ENCODE results near the gene LZTS3. TPM values are rescaled to one million over a fixed set of nuclear protein-coding genes. Genes with fewer than 3 reads are reported as not detected.

The LZTS3 gene
- total RNA-seq, 2 experiments from 2014 or later = 0.42 to 0.53 TPM

DNA sequence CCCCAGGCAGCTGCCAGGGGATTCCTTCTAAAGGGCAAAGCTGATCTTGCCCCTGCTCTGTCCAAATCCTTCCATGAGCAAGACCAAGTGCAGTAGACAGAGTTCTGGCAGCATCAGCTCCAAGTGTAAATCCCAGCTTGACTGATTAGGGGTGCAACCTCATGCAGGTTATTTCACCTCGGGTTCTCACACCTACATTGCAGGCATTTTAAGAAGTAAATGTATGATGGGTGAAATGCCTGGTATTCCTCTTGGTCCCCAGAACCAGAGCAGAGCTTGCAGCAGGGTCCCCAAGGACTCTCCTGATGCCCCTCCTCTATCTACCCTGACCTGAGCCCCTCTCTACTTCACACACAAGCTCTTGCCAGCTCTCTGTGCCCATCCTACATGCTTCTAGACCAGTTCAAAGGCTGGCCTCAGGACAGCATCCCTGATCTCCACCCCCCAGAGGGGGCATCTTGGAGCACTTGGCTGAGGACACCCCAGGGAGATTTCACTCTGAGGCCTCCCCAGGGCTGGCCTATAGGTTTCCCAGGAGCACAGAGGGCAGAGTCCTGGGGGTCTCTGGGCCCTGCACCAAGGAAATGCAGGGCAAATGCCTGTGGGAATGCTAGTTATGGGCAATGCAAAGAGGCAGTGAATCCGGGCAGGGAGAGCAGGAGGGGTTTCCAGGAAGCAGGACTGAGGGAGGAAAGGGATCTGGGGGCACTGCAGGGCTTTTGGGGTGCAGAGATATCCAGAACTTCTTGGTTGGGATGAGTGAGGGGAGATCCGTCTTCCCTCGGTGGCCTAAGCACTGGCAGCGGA, 1.0 kb downstream of the LZTS3 start:
- peak overlapping the region; percentile 73 for H3K4me3 Mint-ChIP-seq
- POLR2A ChIA-PET = interaction anchor here (0.8 to 2.0 kb wide), 3 partner anchors 11 to 28 kb away, joined by 3 to 11 read pairs (median 5); no protein-coding TSS in a partner anchor
- DNase-seq (no peak), ATAC-seq (no peak)
- H3K36me3 Mint-ChIP-seq (ENCODE audit: low read depth) = no peaks in the 10 kb centered on the region
- H3K27me3 Mint-ChIP-seq (ENCODE audit: low read depth) = peaks cover 50% of the 10 kb centered on the region
- no peaks in the 10 kb centered on the region for H3K9me3 Mint-ChIP-seq (ENCODE audit: insufficient read depth)
- CTCF ChIA-PET = interaction anchor here (1.0 to 2.5 kb wide), 3 partner anchors 10 to 27 kb away, joined by 3 to 10 read pairs (median 3); no protein-coding TSS in a partner anchor
- peaks cover 15% of the 10 kb centered on the region for H3K4me1 Mint-ChIP-seq (ENCODE audit: low read depth)
- H3K27ac Mint-ChIP-seq = peak overlapping the region; percentile 63

DNA sequence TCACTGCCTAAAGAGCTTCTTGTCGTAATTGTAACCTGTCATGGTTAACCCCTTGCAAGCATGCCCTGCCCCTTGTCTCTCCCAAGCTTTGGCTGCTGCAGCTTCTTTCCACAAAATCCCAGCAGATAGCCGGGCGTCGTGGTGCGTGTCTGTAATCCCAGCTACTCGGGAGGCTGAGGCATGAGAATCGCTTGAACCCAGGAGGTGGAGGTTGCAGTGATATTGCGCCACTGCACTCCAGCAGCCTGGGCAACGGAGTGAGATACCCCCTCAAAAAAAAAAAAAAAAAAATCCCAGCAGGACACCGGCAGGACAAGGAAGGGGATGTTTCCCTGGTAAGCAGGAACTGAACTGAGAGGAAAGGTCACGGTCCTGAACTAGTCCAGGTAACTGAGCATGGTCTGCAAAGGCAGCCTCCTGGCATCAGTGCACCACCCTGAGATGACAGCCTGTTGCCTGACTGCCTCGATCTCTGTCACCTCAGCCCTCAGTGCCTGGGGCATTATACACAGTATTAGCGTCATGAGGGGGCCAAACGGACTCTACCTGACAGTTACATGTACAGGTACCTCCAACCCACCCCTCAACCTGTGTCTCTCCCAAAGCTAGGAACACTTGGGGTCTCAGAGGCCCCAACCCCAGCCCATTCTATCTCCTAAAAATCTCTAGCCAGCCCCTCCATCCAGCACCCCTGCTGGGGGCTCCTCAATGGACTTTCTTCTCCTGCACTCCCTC, 1.8 kb downstream of the LZTS3 start:
- peak overlapping the region; percentile 34 for H3K27ac Mint-ChIP-seq
- H3K4me3 Mint-ChIP-seq = no peak overlapping the region
- CTCF ChIA-PET = interaction anchor here (1.0 to 2.5 kb wide), 3 partner anchors 9 to 26 kb away, joined by 3 to 10 read pairs (median 3); no protein-coding TSS in a partner anchor
- H3K36me3 Mint-ChIP-seq (ENCODE audit: low read depth) = no peaks in the 10 kb centered on the region
- peaks cover 53% of the 10 kb centered on the region for H3K27me3 Mint-ChIP-seq (ENCODE audit: low read depth)
- H3K4me1 Mint-ChIP-seq (ENCODE audit: low read depth) = peaks cover 15% of the 10 kb centered on the region
- POLR2A ChIA-PET = interaction anchor here (0.6 to 2.0 kb wide), 3 partner anchors 10 to 18 kb away, joined by 3 to 11 read pairs (median 5); no protein-coding TSS in a partner anchor
- ATAC-seq (no peak), DNase-seq (no peak)
- H3K9me3 Mint-ChIP-seq (ENCODE audit: insufficient read depth) = no peaks in the 10 kb centered on the region

DNA sequence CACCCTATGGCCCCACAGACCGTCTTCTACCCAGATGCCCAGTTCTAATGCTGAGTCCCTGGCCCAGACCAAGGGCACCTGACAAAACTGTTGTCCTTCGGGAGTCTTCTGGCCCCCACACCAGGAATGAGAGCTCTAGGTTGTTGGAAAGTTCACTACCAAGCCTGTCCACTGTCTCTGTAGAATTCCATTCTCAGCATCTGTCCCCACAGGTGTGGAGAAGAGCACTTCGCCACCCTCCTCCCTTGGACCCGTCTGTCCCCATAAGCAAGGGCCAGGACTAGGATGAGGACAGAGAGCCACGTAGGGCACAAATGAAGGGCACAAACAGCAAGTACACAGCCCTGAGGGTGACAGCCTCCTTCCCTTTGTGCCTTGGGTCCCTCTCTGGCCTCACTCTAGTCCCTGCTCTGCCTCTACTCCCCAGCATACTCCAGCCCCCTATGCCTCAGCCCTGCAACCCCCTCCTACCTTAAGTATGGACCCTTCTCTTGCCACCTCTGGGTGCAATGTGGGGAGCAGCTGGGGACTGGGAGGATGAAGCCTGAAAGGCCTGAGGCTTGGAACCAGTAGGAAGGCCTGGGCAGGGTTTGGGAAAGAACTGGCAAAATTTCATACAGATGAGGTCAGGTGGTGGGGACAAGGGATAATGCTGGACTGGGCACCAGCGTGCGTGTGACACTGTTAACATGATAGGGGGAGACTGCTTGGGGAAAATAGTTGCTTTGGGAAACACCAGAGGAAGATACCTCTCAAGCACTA, 4.3 kb downstream of the LZTS3 start:
- ATAC-seq = no peak
- H3K27ac Mint-ChIP-seq = no peak overlapping the region
- H3K4me1 Mint-ChIP-seq (ENCODE audit: low read depth) = peaks cover 7% of the 10 kb centered on the region
- H3K27me3 Mint-ChIP-seq (ENCODE audit: low read depth) = peaks cover 39% of the 10 kb centered on the region
- H3K4me3 Mint-ChIP-seq = no peak overlapping the region
- H3K9me3 Mint-ChIP-seq (ENCODE audit: insufficient read depth) = no peaks in the 10 kb centered on the region
- H3K36me3 Mint-ChIP-seq (ENCODE audit: low read depth) = no peaks in the 10 kb centered on the region
- CTCF ChIA-PET = interaction anchor here (1.0 kb wide), 1 partner anchor 116 kb away, joined by 4 read pairs; no protein-coding TSS in a partner anchor
- no peak for DNase-seq
- POLR2A ChIA-PET = interaction anchor here (1.4 kb wide), 1 partner anchor 10 kb away, joined by 3 read pairs; no protein-coding TSS in a partner anchor

DNA sequence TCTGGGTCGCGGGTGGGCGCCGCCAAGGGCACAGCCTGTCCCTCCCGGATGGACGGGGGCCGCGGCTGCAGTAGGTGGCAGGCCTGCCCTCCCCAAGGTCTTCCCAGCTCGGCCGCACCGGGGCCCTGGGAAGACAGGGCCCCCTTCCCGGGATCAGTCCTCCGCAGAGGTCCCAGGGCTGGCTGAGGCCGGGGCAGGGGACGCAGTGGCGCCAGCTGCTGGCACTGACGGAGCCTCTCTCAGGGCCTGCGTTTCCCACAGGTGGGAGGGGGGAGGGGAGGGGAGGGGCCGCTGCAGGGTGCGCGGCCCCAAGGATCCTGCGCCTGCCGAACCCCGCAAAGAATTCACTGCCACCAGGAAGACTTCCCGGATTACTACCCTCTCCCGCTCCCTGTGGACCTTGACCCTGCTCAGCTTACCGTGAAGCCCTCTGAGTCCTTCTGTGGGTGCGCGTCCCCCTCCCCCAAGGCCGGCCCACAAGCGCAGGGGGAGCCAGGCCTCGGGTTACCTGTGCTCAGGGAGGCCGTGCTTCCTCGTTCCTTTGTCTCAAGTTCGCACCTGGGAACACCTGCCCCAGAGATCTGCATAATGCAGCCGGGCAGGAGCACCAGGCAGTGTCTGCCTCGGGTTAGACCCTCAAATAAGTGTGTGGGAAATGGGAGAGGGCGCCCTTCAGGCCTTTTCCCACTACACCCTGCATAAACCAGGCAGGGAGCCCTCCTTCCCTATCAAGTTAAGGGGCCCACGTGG, 5.1 kb downstream of the LZTS3 start:
- H3K9me3 Mint-ChIP-seq (ENCODE audit: insufficient read depth) = no peaks in the 10 kb centered on the region
- peaks cover 37% of the 10 kb centered on the region for H3K27me3 Mint-ChIP-seq (ENCODE audit: low read depth)
- ChIA-PET CTCF (interaction anchor here (1.0 kb wide), 1 partner anchor 115 kb away, joined by 4 read pairs; no protein-coding TSS in a partner anchor), POLR2A (interaction anchor here (1.4 kb wide), 1 partner anchor 9 kb away, joined by 3 read pairs; no protein-coding TSS in a partner anchor)
- no peaks in the 10 kb centered on the region for H3K36me3 Mint-ChIP-seq (ENCODE audit: low read depth)
- H3K27ac Mint-ChIP-seq = no peak overlapping the region
- DNase-seq (no peak), ATAC-seq (no peak)
- H3K4me1 Mint-ChIP-seq (ENCODE audit: low read depth) = peaks cover 4% of the 10 kb centered on the region
- H3K4me3 Mint-ChIP-seq = no peak overlapping the region

DNA sequence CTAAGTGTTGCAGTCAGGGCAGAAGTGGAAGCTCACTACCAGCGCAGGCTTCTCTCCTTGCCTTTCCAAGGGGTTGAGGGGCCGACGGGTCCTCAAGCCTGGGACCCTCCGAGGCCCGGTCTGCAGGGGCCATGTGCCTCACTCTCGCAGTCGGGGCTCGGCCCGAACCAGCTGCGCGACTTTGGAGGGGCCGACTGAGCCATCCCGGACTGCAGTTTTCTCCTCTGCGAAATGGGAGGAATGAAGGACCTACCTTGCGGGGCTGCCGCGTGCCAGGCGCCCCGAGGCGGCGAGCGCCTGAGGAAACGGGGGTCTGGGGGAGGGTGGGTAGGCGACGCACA, 5.6 kb downstream of the LZTS3 start:
- no peaks in the 10 kb centered on the region for H3K36me3 Mint-ChIP-seq (ENCODE audit: low read depth)
- ATAC-seq (no peak), DNase-seq (no peak)
- ChIA-PET CTCF (no interaction called here), POLR2A (no interaction called here)
- H3K9me3 Mint-ChIP-seq (ENCODE audit: insufficient read depth) = no peaks in the 10 kb centered on the region
- H3K4me1 Mint-ChIP-seq (ENCODE audit: low read depth) = peaks cover 4% of the 10 kb centered on the region
- H3K4me3 Mint-ChIP-seq = no peak overlapping the region
- peaks cover 37% of the 10 kb centered on the region for H3K27me3 Mint-ChIP-seq (ENCODE audit: low read depth)
- H3K27ac Mint-ChIP-seq = no peak overlapping the region

DNA sequence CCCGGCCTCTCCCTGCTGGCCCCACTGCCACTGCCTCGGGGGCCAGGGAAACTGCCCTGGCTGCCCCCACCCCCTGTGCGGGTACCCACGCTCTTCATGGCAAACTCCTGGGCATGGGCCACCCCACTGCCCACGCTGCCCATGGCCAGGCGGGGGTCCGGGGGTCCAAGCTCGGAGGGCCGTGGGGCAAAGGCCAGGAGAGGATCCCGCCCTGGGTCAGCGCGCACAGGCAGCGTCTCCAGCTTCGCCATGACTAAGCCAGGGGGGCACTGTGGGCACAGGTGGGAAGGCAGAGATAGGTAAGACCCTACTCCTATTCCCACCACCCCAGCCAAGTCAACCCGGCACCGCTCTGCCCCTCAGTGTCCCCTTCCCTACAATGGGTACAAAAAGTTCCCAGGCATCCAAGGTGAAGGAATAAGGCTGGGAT, 6.4 kb downstream of the LZTS3 start:
- CTCF ChIA-PET = no interaction called here
- Mint-ChIP-seq H3K4me1 (ENCODE audit: low read depth) (no peaks in the 10 kb centered on the region), H3K9me3 (ENCODE audit: insufficient read depth) (no peaks in the 10 kb centered on the region)

DNA sequence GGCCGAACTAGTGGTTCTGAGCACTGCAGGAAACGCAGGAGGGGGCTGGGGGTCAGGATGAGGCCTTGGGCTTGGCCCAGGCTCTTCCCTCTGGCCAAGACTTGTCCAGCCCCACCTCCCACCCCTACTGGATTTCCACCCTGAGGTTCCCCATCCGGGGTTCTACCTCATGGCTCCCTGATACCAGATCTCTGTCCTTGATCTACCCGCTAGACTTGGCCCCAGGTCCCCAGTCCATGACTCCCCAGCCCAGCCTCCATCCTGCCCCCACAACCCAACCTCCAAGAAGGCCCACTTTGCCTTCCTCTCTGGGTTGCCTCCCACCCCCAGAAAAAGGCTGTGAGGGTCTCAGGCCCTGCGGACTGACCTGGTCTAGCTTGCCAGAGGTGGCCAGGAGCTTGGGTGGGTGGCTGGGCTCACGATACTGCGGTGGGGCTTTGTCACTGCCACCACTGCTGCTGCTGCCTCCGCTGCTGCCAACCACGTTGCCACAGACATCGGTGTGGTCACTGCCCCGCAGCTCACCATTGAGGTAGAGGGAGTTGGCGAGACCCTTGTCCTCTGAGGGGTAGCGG, 6.9 kb downstream of the LZTS3 start:
- H3K36me3 Mint-ChIP-seq (ENCODE audit: low read depth) = no peaks in the 10 kb centered on the region
- no peak overlapping the region for H3K4me3 Mint-ChIP-seq
- H3K4me1 Mint-ChIP-seq (ENCODE audit: low read depth) = no peaks in the 10 kb centered on the region
- DNase-seq = no peak
- H3K27me3 Mint-ChIP-seq (ENCODE audit: low read depth) = peaks cover 25% of the 10 kb centered on the region
- H3K9me3 Mint-ChIP-seq (ENCODE audit: insufficient read depth) = no peaks in the 10 kb centered on the region
- ChIA-PET POLR2A (interaction anchor here (0.7 kb wide), 1 partner anchor 35 kb away, joined by 3 read pairs; no protein-coding TSS in a partner anchor), CTCF (no interaction called here)
- H3K27ac Mint-ChIP-seq = no peak overlapping the region
- ATAC-seq = no peak

More for the DNA sequence above, 6.4 kb downstream of the LZTS3 start:
- ATAC-seq (no peak), DNase-seq (no peak)
- Mint-ChIP-seq H3K27ac (no peak overlapping the region), H3K4me3 (no peak overlapping the region), H3K27me3 (ENCODE audit: low read depth) (peaks cover 30% of the 10 kb centered on the region), H3K36me3 (ENCODE audit: low read depth) (no peaks in the 10 kb centered on the region)
- POLR2A ChIA-PET = no interaction called here

DNA sequence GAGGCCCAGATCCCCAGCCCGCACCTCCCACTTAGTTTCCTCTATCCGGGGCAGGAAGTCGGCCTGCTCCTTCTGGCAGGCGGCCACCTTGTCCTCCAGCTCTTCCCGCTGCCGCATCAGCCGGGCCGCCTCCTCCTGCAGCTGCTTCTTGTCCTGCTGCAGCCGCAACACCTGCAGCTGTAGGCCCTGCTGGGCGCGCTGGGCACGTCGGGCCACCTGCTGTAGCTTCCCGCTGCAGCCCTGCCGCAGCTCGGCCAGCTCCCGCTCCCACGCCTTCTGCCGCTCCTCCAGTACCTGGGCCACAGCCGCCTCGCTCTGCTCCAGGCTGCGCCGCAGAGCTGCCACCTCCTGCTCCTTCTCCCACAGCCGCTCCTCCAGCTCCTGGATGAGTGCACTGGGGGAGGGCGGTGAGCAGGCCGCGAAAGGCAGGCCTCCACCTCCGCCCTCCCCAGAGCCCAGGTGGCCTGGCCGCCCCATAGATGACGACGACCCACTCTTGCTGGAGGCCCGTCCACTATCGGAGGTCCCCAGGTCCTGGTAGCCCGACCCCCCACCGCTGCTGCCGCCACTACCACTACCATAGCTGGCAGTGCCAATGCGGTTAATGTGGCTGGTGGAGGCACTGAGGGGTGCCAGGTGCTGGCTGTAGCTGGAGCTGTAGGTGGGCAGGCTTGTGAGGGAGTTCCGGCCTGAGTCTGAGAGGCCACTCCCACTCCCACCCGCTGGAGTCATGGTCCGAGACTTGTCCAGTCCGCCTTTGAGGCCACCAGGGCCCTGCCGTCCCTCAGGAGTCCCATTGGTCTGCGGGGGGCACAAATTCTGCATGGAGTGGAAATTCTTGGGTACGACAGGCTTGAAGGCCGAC, 7.6 kb downstream of the LZTS3 start:
- POLR2A ChIA-PET = interaction anchor here (0.7 to 0.8 kb wide), 2 partner anchors 36 to 411 kb away, joined by 3 read pairs; no protein-coding TSS in a partner anchor
- DNase-seq (no peak), ATAC-seq (no peak)
- CTCF ChIA-PET = no interaction called here
- H3K9me3 Mint-ChIP-seq (ENCODE audit: insufficient read depth) = no peaks in the 10 kb centered on the region
- no peaks in the 10 kb centered on the region for H3K4me1 Mint-ChIP-seq (ENCODE audit: low read depth)
- H3K27ac Mint-ChIP-seq = no peak overlapping the region
- peaks cover 21% of the 10 kb centered on the region for H3K27me3 Mint-ChIP-seq (ENCODE audit: low read depth)
- no peak overlapping the region for H3K4me3 Mint-ChIP-seq
- no peaks in the 10 kb centered on the region for H3K36me3 Mint-ChIP-seq (ENCODE audit: low read depth)

DNA sequence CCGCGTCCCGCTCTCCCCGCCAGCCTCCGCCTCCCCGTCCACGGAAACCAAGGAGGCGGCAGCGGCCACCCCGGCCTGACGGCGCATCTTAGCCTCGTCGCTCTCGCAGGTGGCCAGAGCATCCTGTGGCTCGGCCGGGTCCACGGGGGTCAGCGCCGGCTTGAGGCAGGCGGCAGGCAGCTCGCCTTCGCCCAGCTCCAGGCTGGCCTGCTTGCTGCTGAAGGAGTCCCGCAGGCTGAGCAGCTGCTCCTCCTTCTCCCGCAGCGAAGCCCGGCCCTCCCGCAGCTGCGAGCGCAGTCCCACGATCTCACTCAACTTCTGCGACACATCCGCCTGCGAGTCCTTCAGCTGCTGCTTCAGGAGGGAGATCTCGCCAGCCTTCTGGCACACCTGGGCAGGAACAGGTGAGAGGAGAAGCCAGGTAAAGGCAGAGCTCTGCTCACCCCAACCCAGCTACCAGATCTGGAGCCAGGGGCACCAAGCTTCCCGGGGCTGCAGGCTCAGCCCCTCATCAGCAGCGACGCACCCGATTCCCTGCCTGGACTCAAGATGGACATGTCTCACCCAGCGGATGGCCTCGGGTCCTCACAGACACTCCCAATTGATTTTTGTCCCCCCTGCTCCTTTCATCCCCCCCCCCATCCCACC, 8.5 kb downstream of the LZTS3 start:
- H3K36me3 Mint-ChIP-seq (ENCODE audit: low read depth) = no peaks in the 10 kb centered on the region
- DNase-seq (no peak), ATAC-seq (no peak)
- ChIA-PET CTCF (no interaction called here), POLR2A (interaction anchor here (0.8 kb wide), 1 partner anchor 410 kb away, joined by 3 read pairs; no protein-coding TSS in a partner anchor)
- no peak overlapping the region for H3K27ac Mint-ChIP-seq
- H3K4me1 Mint-ChIP-seq (ENCODE audit: low read depth) = peaks cover 2% of the 10 kb centered on the region
- peaks cover 20% of the 10 kb centered on the region for H3K27me3 Mint-ChIP-seq (ENCODE audit: low read depth)
- no peak overlapping the region for H3K4me3 Mint-ChIP-seq
- H3K9me3 Mint-ChIP-seq (ENCODE audit: insufficient read depth) = no peaks in the 10 kb centered on the region
